Fibroblast of villous mesenchyme (primary cell): ENCODE data around the gene CCSER2. TPM values are rescaled to one million over a fixed set of nuclear protein-coding genes. Genes with fewer than 3 reads are reported as not detected.

ENCODE experiments used
- DNase-seq: peaks from one replicate; pipeline ENCODE4 v3.0.0-alpha.2; 2010; ENCODE audit warnings: low read depth
- H3K4me3 ChIP-seq: 2 replicates; pipeline ENCODE4 v1.5.1; 2011; ENCODE audit warnings: low read depth, mild to moderate bottlenecking, low read length
- total RNA-seq: library from RNA; depleted of rRNA; stranded (reverse); fragments of >200 nt; gene quantifications from 2 replicates; pipeline ENCODE4 v1.2.3, GENCODE V29; 2012
- TF ChIP-seq, protein P1 (sequence below): IDR thresholded peaks from 2 replicates; pipeline ENCODE4 v1.5.1; 2012; ENCODE audit warnings: low read depth, mild to moderate bottlenecking, low read length; ENCODE audit not compliant: insufficient read depth

Gene CCSER2
- total RNA-seq, 1 donor: 48.4 TPM

DNA sequence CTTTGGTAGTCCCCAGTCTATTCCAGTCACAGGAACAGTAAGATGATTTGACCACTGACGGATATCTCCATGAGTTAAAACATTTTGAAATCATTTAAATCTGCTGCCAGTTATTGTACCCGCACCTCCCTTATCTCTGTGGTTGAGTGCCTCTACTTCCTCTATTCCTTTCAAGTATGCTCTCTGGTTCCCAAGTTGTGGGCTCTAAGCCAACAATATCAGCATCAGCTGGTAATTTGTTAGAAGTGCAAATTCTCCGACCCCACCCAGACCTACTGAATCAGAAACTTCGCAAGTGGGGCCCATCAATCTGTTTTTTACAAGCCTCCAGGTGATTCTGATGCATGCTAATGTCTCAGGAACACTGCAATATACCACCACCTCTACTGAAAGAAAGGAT, 235.5 kb downstream of the CCSER2 start:
- TF ChIP-seq, protein P1, sequence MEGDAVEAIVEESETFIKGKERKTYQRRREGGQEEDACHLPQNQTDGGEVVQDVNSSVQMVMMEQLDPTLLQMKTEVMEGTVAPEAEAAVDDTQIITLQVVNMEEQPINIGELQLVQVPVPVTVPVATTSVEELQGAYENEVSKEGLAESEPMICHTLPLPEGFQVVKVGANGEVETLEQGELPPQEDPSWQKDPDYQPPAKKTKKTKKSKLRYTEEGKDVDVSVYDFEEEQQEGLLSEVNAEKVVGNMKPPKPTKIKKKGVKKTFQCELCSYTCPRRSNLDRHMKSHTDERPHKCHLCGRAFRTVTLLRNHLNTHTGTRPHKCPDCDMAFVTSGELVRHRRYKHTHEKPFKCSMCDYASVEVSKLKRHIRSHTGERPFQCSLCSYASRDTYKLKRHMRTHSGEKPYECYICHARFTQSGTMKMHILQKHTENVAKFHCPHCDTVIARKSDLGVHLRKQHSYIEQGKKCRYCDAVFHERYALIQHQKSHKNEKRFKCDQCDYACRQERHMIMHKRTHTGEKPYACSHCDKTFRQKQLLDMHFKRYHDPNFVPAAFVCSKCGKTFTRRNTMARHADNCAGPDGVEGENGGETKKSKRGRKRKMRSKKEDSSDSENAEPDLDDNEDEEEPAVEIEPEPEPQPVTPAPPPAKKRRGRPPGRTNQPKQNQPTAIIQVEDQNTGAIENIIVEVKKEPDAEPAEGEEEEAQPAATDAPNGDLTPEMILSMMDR: no peak
- no peak overlapping the region for H3K4me3 ChIP-seq
- DNase-seq: no peak

DNA sequence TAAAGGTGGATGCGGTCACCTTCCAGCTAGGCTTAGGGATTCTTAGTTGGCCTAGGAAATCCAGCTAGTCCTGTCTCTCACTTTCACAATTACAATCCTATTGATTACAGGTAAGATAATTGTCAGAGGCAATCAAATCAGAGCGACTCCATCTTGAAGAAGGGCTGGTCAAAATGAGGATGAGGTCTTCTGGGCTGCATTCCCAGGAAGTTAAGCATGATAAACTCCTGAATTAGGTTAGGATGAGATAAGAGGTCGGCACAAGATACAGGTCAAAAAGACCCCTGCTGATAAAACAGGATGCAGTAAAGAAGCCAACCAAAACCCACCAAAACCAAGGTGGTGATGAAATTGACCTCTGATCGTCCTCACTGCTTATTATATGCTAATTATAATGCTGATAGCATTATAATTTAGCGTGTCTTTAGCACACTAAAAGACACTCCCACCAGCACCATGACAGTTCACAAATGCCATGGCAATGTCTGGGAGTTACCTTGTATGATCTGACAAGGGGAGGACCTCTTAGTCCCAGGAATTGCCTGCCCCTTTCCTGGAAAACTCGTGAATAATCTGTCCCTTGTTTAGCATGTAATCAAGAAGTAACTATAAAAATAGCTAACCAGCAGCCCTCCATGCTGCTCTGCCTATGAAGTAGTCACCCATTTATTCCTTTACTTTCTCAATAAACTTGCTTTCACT, 237.6 kb downstream of the CCSER2 start:
- no peak for DNase-seq
- TF ChIP-seq, protein P1: no peak
- H3K4me3 ChIP-seq: no peak overlapping the region

DNA sequence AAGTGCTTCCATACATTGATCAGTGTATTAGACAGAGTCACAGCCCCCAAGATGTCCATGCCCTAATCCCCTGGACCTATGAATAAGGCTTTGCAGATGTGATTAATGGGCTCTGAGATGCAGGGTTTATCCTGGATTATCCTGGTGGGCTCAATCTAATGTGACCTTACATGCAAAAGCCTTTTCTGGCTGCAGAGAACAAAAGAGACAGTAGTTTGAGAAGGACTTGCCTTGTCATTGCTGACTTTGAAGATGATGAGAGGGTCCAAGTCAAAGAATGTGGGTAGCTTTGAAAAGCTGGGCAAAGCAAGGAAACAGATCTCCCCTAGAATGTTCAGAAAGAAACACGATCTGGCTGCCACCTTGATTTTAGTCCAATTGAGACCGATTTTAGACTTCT, 238.7 kb downstream of the CCSER2 start:
- DNase-seq: no peak
- TF ChIP-seq, protein P1: no peak

More for the DNA sequence above, 238.7 kb downstream of the CCSER2 start:
- no peak overlapping the region for H3K4me3 ChIP-seq

Other genes with a start within 250 kb of the CCSER2 start
- gene GHITM, start 189.1 kb upstream of the CCSER2 start, total RNA-seq: 177 and 185 TPM in 2 replicates
- gene GPR15LG, start 154.8 kb upstream of the CCSER2 start, total RNA-seq: not detected in 2 replicates
- gene CDHR1, start 134.1 kb upstream of the CCSER2 start, total RNA-seq: under 0.01 and 0.43 TPM in 2 replicates
- gene LRIT2, start 103.0 kb upstream of the CCSER2 start, total RNA-seq: not detected in 2 replicates
- gene LRIT1, start 87.0 kb upstream of the CCSER2 start, total RNA-seq: not detected in 2 replicates
- gene RGR, start 83.5 kb upstream of the CCSER2 start, total RNA-seq: not detected in 2 replicates